GM19372 (cell line): ENCODE measurements around the gene MGLL.
"Not testable (repeated sequence)": the region's sequence is repeated elsewhere in the genome, so short reads cannot be mapped to it uniquely, and the experiment has no call there.

ENCODE experiments used
- ATAC-seq: cut with Tn5 transposase; IDR thresholded peaks from one replicate; pipeline ENCODE4 v1.9.1; 2021; ENCODE audit warnings: mild to moderate bottlenecking, low read depth, moderate library complexity; ENCODE audit not compliant: unreplicated experiment

The MGLL gene

GRCh38 chr3:127669541-127670228, 152.6 kb downstream of the MGLL start:
- ATAC-seq, result no peak

DNA sequence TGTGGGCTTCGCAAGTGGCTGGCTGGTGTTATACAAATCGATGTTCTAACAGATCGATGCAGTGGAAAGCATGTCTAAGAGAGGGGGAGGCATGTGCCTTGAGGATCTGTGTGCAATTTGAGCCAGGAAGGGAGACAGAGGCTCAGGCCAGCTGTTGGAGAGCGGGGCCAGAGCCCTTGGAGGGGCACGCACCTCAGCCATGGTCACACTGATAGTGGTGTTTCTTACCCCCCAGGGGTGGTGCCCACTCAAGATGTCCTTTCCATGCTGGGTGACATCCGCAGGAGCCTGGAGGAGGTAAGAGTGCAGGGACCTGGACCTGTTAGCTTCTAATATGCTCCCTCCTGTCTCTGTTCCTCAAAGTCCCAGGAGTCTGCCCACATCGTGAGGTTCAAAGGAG, 153.4 kb downstream of the MGLL start:
- no peak for ATAC-seq

GRCh38 chr3:127667119-127667681, 155.1 kb downstream of the MGLL start:
- ATAC-seq, result no peak

DNA sequence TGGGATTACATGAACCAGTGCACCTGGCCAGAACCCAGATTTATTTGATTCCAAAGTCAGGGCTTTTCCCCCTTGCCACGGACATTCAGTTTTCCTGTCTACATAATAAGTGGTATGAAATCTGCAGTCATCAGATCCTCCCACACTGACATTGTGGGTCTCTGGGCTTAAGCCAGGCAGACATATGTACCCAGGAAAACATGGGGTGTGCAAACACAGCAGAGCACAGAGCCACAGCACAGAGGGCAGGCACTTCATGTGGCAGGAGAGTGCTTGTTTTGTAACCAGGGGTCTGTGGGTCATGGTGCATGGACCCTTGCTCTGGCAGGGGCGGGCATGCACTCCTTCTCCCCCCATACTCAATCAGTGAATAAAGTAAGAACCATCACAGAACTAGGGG, 155.6 kb downstream of the MGLL start:
- no peak for ATAC-seq

DNA sequence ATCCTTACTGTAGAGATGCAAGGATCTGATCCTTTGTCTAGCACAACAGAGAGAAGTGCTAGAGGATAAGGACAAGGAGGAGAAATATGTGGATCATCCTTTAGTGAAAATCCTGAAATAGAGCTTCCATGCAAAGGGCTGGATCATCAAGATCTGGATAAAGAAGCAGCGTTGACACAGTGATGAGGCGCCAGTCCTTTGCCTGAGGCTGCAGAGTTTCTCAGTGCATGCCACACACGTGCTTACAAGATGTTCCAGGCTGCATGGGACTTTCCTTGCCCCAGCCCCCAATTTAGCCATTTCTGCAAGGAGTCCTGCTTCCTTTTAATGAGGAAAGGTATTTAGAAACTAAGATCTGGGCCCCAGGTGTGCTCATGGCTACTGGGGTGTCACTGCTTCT, 156.7 kb downstream of the MGLL start:
- ATAC-seq, result no peak

DNA sequence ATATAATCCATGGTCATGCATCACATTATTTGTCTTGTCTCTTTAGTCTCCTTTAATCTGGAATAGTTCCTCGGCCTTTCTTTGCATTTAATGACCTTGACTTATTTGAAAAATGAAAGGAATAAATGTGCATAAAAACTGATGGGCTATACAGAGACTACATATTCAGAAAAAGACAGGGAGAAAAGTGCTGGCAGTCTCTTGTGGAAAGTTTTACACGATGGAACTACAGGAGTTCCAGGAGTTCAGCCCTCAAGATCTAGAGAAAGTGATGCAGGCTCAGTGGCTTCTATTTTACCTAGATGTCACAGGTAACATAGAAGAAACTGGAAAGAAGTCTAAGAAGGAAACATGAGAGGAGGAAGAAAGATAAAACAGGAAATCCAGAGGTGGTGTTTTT, 157.2 kb downstream of the MGLL start:
- ATAC-seq, result no peak

GRCh38 chr3:127663151-127663550, 159.2 kb downstream of the MGLL start:
- ATAC-seq, result no peak

DNA sequence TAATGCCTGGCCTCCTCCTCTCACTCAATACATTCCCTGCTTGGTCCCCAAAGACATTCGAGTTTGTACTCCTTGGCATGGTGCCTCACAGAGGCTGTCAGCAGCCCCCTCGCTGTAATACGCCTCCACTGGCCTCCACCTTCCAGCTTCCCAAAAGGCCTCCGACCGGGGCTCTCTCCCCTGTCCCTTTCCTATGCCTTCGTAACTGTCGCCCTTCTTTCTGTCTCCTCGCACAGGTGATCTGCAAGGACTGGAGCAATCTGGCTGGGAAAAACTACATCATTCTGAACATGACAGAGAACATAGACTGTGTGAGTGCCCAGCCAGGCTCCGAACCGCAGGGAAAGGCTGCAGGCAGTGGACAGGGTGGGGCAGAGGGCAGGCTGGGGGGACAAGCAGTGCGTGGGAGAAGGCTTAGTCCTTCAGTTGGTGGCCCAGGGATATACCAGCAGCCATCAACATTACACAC, 160.3 kb downstream of the MGLL start:
- no peak for ATAC-seq

GRCh38 chr3:127661600-127661999, 160.7 kb downstream of the MGLL start:
- no peak for ATAC-seq

- ATAC-seq, result no peak
Observed at GRCh38 chr3:127660621-127661251, 161.6 kb downstream of the MGLL start.

GRCh38 chr3:127658234-127658633, 164.1 kb downstream of the MGLL start:
- no peak for ATAC-seq

- ATAC-seq, result no peak
Observed at GRCh38 chr3:127656906-127657305, 165.4 kb downstream of the MGLL start.

GRCh38 chr3:127655641-127656040, 166.7 kb downstream of the MGLL start:
- no peak for ATAC-seq

DNA sequence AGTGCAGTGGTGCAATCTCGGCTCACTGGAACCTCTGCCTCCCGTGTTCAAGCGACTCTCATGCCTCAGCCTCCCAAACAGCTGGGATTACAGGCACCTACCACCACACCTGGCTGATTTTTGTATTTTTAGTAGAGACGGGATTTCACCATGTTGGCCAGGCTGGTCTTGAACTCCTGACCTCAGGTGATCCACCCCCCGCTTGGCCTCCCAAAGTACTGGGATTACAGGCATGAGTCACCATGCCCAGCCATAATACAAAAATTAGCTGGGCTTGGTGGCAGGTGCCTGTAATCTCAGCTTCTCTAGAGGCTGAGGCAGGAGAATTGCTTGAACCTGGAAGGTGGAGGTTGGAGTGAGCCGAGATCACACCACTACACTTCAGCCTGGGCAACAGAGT, 167.3 kb downstream of the MGLL start:
- not testable (repeated sequence) for ATAC-seq

DNA sequence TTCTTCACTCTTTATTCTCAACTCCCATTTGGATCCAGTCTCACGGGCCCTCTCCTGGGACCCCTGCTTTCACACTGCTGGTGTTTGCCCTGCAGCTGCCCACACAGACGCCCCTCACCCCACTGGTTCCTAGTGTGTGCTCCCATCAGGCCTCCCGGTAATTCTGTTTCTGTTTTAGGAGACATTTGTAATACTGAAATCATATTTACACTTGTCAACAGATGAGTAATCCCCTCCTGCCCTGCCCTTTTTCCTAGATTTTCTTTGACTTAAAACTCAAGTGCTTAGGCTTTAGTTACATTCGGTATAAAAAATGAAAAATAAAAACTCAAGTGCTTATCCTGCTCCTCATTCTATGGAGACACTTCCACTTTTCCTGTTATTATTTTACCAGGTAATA, 167.9 kb downstream of the MGLL start:
- ATAC-seq, result no peak

- no peak for ATAC-seq
Observed at GRCh38 chr3:127652246-127652995, 169.9 kb downstream of the MGLL start.

DNA sequence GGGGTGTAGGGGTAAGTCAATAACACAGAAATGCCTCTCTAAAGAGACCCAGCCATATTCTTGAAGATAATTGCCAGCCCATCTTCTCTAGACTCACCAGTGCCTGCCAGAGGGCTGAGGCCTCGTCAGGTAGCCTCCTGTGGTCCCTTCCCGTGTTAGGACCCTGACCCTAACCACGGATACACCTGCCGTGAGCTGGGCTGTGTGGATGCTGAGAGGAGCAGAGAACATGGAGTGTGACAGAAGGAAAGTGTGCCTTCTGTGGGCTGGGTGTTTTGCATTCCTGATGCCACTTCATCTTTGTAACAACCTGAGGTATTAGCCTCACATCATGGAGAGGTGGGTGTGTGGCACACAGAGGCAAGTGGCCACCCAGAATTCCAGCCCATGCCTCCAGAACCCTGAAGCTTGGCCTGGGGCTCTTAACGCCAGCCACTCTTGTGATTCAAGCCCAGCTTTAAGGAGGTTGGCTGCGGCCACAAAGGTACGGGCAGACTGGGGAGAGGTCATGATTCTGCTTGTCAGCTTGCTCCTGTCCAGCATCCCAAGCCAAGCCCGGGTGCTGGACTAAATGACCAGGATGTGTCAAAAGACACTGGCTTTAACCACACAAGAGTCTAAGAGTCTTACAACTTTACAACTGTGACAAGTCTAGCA, 170.7 kb downstream of the MGLL start:
- no peak for ATAC-seq

DNA sequence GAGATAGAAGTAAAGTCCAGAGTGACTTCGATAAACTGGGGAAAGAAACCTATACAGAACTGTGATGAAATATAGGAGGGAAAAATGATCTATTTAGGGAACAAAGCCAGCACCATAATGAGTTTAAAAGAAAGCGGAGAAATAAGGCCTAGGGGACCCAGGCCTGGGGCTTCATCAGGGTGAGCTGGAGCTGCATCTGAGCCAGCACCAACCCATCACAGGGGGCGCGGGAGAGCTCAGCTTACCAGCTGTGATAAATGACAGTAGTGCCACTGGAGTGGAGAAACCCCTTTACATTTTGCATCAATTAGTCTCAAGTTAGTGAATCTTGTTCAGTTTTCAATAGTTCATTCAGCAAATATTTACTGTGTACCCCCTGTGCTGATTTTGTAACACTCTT, 172.1 kb downstream of the MGLL start:
- no peak for ATAC-seq

GRCh38 chr3:127647845-127648204, 174.5 kb downstream of the MGLL start:
- no peak for ATAC-seq

DNA sequence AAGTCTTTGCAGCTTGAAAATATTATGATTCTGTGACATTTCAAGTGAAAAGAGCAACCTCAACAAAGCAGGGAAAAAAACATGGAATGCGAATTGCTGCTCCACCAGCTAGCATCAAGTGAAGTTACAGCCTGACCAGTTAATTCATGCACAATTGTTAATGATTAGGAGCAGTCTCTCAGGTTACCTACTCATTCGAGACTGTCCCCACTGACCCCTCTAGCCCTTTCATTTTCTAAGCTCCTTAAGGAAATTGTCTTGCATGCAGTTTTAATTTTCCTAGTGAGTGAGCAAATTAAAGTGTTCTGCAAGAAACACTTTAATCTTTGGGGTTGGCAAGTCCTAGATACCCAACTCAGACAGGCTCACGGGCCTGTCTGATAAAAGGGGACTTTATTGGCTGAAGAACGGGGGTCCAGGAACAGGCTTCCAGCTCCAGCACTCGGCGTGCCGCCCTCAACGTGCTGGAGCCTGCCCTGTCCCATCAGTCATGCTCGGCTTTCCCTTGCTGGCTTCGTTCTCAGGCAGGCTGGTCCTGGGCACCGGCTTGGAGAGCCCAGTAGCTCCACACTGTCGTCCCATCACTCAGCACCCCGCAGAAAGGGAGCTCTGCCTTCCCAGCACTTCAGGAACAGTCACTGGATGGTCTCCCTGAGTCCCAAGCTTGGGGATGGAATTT, 175.0 kb downstream of the MGLL start:
- no peak for ATAC-seq
